Esophagus squamous epithelium (tissue), 5 donors: Measurements from ENCODE around the gene CRHR1. TPM values are rescaled to one million over a fixed set of nuclear protein-coding genes. Genes with fewer than 3 reads are reported as not detected.

ENCODE experiments used
- DNase-seq: peaks from one replicate; lab custom pipeline; 2025; lab: John Stamatoyannopoulos, UW
- H3K27ac ChIP-seq, 4 donors: fragments of 200-600 bp; sonication (generic); one replicate each; pipeline ENCODE4 v1.5.1; 2016 to 2019; ENCODE audit warnings: mild to moderate bottlenecking in 1 of 4
- H3K27me3 ChIP-seq, 4 donors: fragments of 200-600 bp; sonication (generic); 1 replicate in 3 of 4; 2 replicates in 1 of 4; pipeline versions ENCODE4 v1.5.1 to v1.6.0; 2017 to 2021; ENCODE audit warnings: antibody characterized with exemption in 1 of 4
- H3K36me3 ChIP-seq, 3 donors: fragments of 200-600 bp; sonication (generic); one replicate each; pipeline ENCODE4 v1.5.1; 2016 to 2019
- H3K4me1 ChIP-seq, 3 donors: fragments of 200-600 bp; sonication (generic); one replicate each; pipeline ENCODE4 v1.5.1; 2017 to 2019
- H3K4me3 ChIP-seq, 4 donors: fragments of 200-600 bp; sonication (generic); 1 replicate in 3 of 4; 2 replicates in 1 of 4; pipeline ENCODE4 v1.5.1; 2016 to 2019; ENCODE audit warnings: mild to moderate bottlenecking in 2 of 4, moderate library complexity in 1 of 4
- H3K9me3 ChIP-seq, 3 donors: fragments of 200-600 bp; sonication (generic); one replicate each; pipeline ENCODE4 v1.5.1; 2016 to 2019
- CTCF ChIP-seq, 6 experiments: fragments of 450-650 bp in 4 of 6; fragments of 200-600 bp in 2 of 6; sonication (generic) in 2 of 6; IDR thresholded peaks; one replicate each; pipeline ENCODE4 v1.5.1; 2016 to 2019; ENCODE audit warnings: antibody characterized with exemption in 6 of 6, mild to moderate bottlenecking in 4 of 6, moderate library complexity in 4 of 6
- POLR2A ChIP-seq, 4 donors: fragments of 450-650 bp; IDR thresholded peaks; one replicate each; pipeline ENCODE4 v1.6.1; 2017; ENCODE audit warnings: antibody characterized with exemption in 4 of 4, mild to moderate bottlenecking in 4 of 4, moderate library complexity in 3 of 4
- WGBS, 2 donors: methylation state at CpG; one replicate each; pipeline ENCODE4 v1.1.5; 2018; 5-methylcytosine and 5-hydroxymethylcytosine counted together
- intact Hi-C: fragments of 100-400 bp; cut with DNase I; formaldehyde crosslinking; loops from one replicate; pipeline ENCODE4 v1.15.0; 2022
- total RNA-seq, 4 donors: library from RNA; depleted of rRNA; stranded (reverse); fragments of >200 nt; gene quantifications; one replicate each; pipeline ENCODE4 v1.1.0, GENCODE V29; 2016
- donor health status: DM: yes; HTN: yes; CAD: no.

Gene CRHR1
- total RNA-seq, 4 donors from 2014 or later: not detected

GRCh38 chr17:45753645-45754225 is 30.4 kb upstream of the CRHR1 start:
- intact Hi-C loops: no loop called here
- no peaks in the 10 kb centered on the region for H3K36me3 ChIP-seq
- WGBS, 2 donors: 52 to 68% methylated on average over 2 to 4 of the region's 7 CpGs
- H3K9me3 ChIP-seq: no peaks in the 10 kb centered on the region
- no peaks in the 10 kb centered on the region for H3K4me1 ChIP-seq
- H3K27ac ChIP-seq: no peak overlapping the region
- no peak for DNase-seq
- TF ChIP-seq CTCF (IDR thresholded peaks at IDR 0.05): no peak
- peaks cover 0 to 92% (median 0%) of the 10 kb centered on the region in 4 donors for H3K27me3 ChIP-seq
- no peak overlapping the region for H3K4me3 ChIP-seq

- no peak overlapping the region for H3K4me3 ChIP-seq
- intact Hi-C loops: no loop called here
- no peaks in the 10 kb centered on the region for H3K9me3 ChIP-seq
- H3K27ac ChIP-seq: no peak overlapping the region
- no peaks in the 10 kb centered on the region for H3K36me3 ChIP-seq
- H3K27me3 ChIP-seq: peaks cover 0 to 79% (median 0%) of the 10 kb centered on the region in 4 donors
- TF ChIP-seq CTCF (IDR thresholded peaks at IDR 0.05) (no peak), POLR2A (IDR thresholded peaks at IDR 0.05) (no peak)
- WGBS, 2 donors: 82 to 83% methylated on average over 3 to 7 of the region's 8 CpGs
- DNase-seq: no peak
- no peaks in the 10 kb centered on the region for H3K4me1 ChIP-seq
Observed at GRCh38 chr17:45755050-45755449, 29.1 kb upstream of the CRHR1 start.

GRCh38 chr17:45756266-45756991 is 27.7 kb upstream of the CRHR1 start:
- Histone ChIP-seq H3K27ac (no peak overlapping the region), H3K27me3 (peaks cover 0 to 70% (median 0%) of the 10 kb centered on the region in 4 donors), H3K4me3 (no peak overlapping the region), H3K36me3 (no peaks in the 10 kb centered on the region), H3K4me1 (no peaks in the 10 kb centered on the region), H3K9me3 (no peaks in the 10 kb centered on the region)
- no peak for TF ChIP-seq CTCF (IDR thresholded peaks at IDR 0.05)
- TF ChIP-seq POLR2A (IDR thresholded peaks at IDR 0.05): no peak
- 40 to 42% methylated on average over 9 to 12 of the region's 12 CpGs for WGBS, 2 donors
- intact Hi-C loops: no loop called here
- DNase-seq: no peak

- Histone ChIP-seq H3K9me3 (no peaks in the 10 kb centered on the region), H3K27ac (no peak overlapping the region), H3K27me3 (peaks cover 0 to 64% (median 0%) of the 10 kb centered on the region in 4 donors), H3K36me3 (no peaks in the 10 kb centered on the region), H3K4me3 (no peak overlapping the region), H3K4me1 (no peaks in the 10 kb centered on the region)
- intact Hi-C loops: no loop called here
- WGBS, 2 donors: 68 to 81% methylated on average over 12 to 13 of the region's 13 CpGs
- DNase-seq: no peak
- no peak for TF ChIP-seq POLR2A (IDR thresholded peaks at IDR 0.05)
- TF ChIP-seq CTCF (IDR thresholded peaks at IDR 0.05): no peak
Observed at GRCh38 chr17:45757431-45758218, 26.5 kb upstream of the CRHR1 start.

- Histone ChIP-seq H3K27me3 (peaks cover 0 to 64% (median 0%) of the 10 kb centered on the region in 4 donors), H3K27ac (no peak overlapping the region), H3K9me3 (no peaks in the 10 kb centered on the region), H3K4me1 (no peaks in the 10 kb centered on the region), H3K4me3 (no peak overlapping the region), H3K36me3 (no peaks in the 10 kb centered on the region)
- 60 to 69% methylated on average over 1 of the region's 1 CpG for WGBS, 2 donors
- TF ChIP-seq CTCF (IDR thresholded peaks at IDR 0.05) (no peak), POLR2A (IDR thresholded peaks at IDR 0.05) (no peak)
- DNase-seq: no peak
- intact Hi-C loops: no loop called here
Observed at GRCh38 chr17:45758544-45758943, 25.6 kb upstream of the CRHR1 start.
